ENCODE data around the gene HAPSTR1.
A peak's percentile ranks its signal among the peaks of the same experiment; 100 is the strongest.
"Not testable (repeated sequence)": the region's sequence is repeated elsewhere in the genome, so short reads cannot be mapped to it uniquely, and the experiment has no call there.

The HAPSTR1 gene

GRCh38 chr16:9082422-9082821 is 9.0 kb upstream of the HAPSTR1 start:
- TF ChIP-seq EZH2phosphoT487 (IDR thresholded peaks at IDR 0.05; ENCODE audit: low read length) (no peak), EZH2 (optimal IDR thresholded peaks at IDR 0.05; ENCODE audit: low read depth, low read length) (no peak)
- TF ChIP-seq, protein P1, sequence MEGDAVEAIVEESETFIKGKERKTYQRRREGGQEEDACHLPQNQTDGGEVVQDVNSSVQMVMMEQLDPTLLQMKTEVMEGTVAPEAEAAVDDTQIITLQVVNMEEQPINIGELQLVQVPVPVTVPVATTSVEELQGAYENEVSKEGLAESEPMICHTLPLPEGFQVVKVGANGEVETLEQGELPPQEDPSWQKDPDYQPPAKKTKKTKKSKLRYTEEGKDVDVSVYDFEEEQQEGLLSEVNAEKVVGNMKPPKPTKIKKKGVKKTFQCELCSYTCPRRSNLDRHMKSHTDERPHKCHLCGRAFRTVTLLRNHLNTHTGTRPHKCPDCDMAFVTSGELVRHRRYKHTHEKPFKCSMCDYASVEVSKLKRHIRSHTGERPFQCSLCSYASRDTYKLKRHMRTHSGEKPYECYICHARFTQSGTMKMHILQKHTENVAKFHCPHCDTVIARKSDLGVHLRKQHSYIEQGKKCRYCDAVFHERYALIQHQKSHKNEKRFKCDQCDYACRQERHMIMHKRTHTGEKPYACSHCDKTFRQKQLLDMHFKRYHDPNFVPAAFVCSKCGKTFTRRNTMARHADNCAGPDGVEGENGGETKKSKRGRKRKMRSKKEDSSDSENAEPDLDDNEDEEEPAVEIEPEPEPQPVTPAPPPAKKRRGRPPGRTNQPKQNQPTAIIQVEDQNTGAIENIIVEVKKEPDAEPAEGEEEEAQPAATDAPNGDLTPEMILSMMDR (IDR thresholded peaks at IDR 0.05; ENCODE audit: low read length): no peak
- Histone ChIP-seq H3K4me3 (ENCODE audit: low read length) (no peak overlapping the region), H3F3A (ENCODE audit: insufficient read depth, low read length) (peaks cover 14% of the 10 kb centered on the region), H3K79me2 (ENCODE audit: low read length) (no peaks in the 10 kb centered on the region), H3K27ac (ENCODE audit: low read length) (no peak overlapping the region), H3K4me1 (ENCODE audit: low read length) (peaks cover 16% of the 10 kb centered on the region), H4K20me1 (ENCODE audit: insufficient read depth, low read length) (no peaks in the 10 kb centered on the region), H3K27me3 (replicated peaks; ENCODE audit: insufficient read depth, low read length) (no peaks in the 10 kb centered on the region), H3K9ac (ENCODE audit: low read length) (no peak overlapping the region), H3K9me3 (replicated peaks; ENCODE audit: insufficient read depth, low read length) (no peaks in the 10 kb centered on the region), H3K9me2 (replicated peaks; ENCODE audit: insufficient read depth, low read length) (no peaks in the 10 kb centered on the region), H2AFZ (ENCODE audit: low read length) (no peak overlapping the region), H3K36me3 (replicated peaks; ENCODE audit: insufficient read depth, low read length) (no peaks in the 10 kb centered on the region), H3K4me2 (ENCODE audit: low read depth, low read length) (no peak overlapping the region)
- DNase-seq: no peak

DNA sequence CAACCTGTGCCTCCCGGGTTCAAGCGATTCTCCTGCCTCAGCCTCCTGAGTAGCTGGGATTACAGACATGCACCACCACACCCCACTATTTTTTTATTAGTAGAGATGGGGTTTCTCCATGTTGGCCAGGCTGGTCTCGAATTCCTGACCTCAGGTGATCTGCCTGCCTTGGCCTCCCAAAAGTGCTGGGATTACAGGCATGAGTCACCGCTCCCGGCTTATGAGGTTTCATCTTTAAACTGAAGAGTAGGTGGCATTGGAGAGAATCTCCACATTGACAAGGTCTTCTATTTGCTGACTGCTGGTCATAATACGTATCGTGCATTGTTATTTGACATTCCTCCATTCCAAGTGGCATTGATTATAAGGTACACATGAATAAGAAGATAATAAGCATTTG is 3.7 kb upstream of the HAPSTR1 start:
- H3K9me2 ChIP-seq (replicated peaks; ENCODE audit: insufficient read depth, low read length); H3K4me3 ChIP-seq (ENCODE audit: low read length); H2AFZ ChIP-seq (ENCODE audit: low read length); H3K4me1 ChIP-seq (ENCODE audit: low read length); H3K27ac ChIP-seq (ENCODE audit: low read length); H3K4me2 ChIP-seq (ENCODE audit: low read depth, low read length); H3K27me3 ChIP-seq (replicated peaks; ENCODE audit: insufficient read depth, low read length); H4K20me1 ChIP-seq (ENCODE audit: insufficient read depth, low read length); H3K9ac ChIP-seq (ENCODE audit: low read length); H3F3A ChIP-seq (ENCODE audit: insufficient read depth, low read length); H3K9me3 ChIP-seq (replicated peaks; ENCODE audit: insufficient read depth, low read length); DNase-seq; H3K36me3 ChIP-seq (replicated peaks; ENCODE audit: insufficient read depth, low read length): not testable (repeated sequence)
- peaks cover 12% of the 10 kb centered on the region for H3K79me2 ChIP-seq (ENCODE audit: low read length)

DNA sequence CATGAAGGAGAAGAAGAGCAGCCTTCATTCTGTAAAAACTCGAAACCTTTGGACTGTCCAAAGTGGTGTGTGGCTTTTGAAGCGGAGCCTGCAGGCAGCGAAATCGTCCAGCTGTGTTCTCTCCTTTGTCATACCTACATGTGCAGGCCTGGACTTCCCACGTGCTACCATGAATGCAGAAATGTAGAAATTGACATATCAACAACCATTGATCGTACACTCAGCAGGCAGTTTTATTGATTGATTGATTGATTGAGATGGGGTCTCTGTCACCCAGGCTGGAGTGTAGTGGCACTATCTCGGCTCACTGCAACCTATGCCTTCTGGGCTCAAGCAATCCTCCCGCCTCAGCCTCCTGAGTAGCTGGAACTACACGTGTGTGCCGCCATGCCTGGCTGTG is 2.6 kb upstream of the HAPSTR1 start:
- peaks cover 4% of the 10 kb centered on the region; the same call in 1 of the 2 replicates for H3K36me3 ChIP-seq (replicated peaks; ENCODE audit: insufficient read depth, low read length)
- H3F3A ChIP-seq (ENCODE audit: insufficient read depth, low read length): peaks cover 18% of the 10 kb centered on the region
- no peak overlapping the region for H3K9ac ChIP-seq (ENCODE audit: low read length)
- no peak overlapping the region for H3K27ac ChIP-seq (ENCODE audit: low read length)
- peaks cover 12% of the 10 kb centered on the region for H4K20me1 ChIP-seq (ENCODE audit: insufficient read depth, low read length)
- no peaks in the 10 kb centered on the region for H3K27me3 ChIP-seq (replicated peaks; ENCODE audit: insufficient read depth, low read length)
- H3K9me2 ChIP-seq (replicated peaks; ENCODE audit: insufficient read depth, low read length): no peaks in the 10 kb centered on the region
- peaks cover 6% of the 10 kb centered on the region; the same call in 1 of the 2 replicates for H3K4me1 ChIP-seq (ENCODE audit: low read length)
- H2AFZ ChIP-seq (ENCODE audit: low read length): no peak overlapping the region
- peaks cover 24% of the 10 kb centered on the region for H3K79me2 ChIP-seq (ENCODE audit: low read length)
- no peak for TF ChIP-seq EZH2 (optimal IDR thresholded peaks at IDR 0.05; ENCODE audit: low read depth, low read length)
- no peak for TF ChIP-seq EZH2phosphoT487 (IDR thresholded peaks at IDR 0.05; ENCODE audit: low read length)
- TF ChIP-seq, protein P1 (IDR thresholded peaks at IDR 0.05; ENCODE audit: low read length): no peak
- H3K4me3 ChIP-seq (ENCODE audit: low read length): no peak overlapping the region
- no peak overlapping the region for H3K4me2 ChIP-seq (ENCODE audit: low read depth, low read length)
- DNase-seq: no peak
- no peaks in the 10 kb centered on the region for H3K9me3 ChIP-seq (replicated peaks; ENCODE audit: insufficient read depth, low read length)

DNA sequence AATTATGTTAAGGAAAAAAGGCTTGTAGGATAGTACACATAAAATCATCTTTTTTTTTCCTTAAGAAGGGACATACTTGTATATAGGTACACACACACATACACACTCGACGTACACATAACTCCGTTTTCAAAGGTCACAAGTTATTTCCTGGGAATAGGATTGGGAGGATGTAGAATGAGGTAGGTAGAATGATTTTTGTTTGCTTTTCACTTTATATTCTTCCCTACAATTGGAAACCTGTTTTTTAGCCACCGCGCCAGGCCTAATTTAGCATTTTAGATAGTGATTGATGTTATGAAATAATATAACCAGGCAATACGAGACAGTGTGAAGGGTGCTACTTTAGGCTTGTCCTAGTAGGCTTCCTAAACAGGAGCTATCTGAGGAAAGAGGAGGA is 1.8 kb upstream of the HAPSTR1 start:
- Histone ChIP-seq H3K4me3 (ENCODE audit: low read length) (no peak overlapping the region), H3K9me2 (replicated peaks; ENCODE audit: insufficient read depth, low read length) (no peaks in the 10 kb centered on the region), H3K9ac (ENCODE audit: low read length) (no peak overlapping the region), H3K79me2 (ENCODE audit: low read length) (peaks cover 32% of the 10 kb centered on the region), H3K27ac (ENCODE audit: low read length) (no peak overlapping the region), H4K20me1 (ENCODE audit: insufficient read depth, low read length) (peaks cover 20% of the 10 kb centered on the region), H3K27me3 (replicated peaks; ENCODE audit: insufficient read depth, low read length) (no peaks in the 10 kb centered on the region), H3K9me3 (replicated peaks; ENCODE audit: insufficient read depth, low read length) (no peaks in the 10 kb centered on the region), H3K4me2 (ENCODE audit: low read depth, low read length) (no peak overlapping the region), H3K36me3 (replicated peaks; ENCODE audit: insufficient read depth, low read length) (peaks cover 7% of the 10 kb centered on the region; the same call in 1 of the 2 replicates), H3F3A (ENCODE audit: insufficient read depth, low read length) (peaks cover 19% of the 10 kb centered on the region), H3K4me1 (ENCODE audit: low read length) (peaks cover 10% of the 10 kb centered on the region), H2AFZ (ENCODE audit: low read length) (0 out of 2 replicates have a peak overlapping the region, but pooled peaks have one; percentile 33)
- no peak for DNase-seq
- TF ChIP-seq EZH2 (optimal IDR thresholded peaks at IDR 0.05; ENCODE audit: low read depth, low read length): no peak
- TF ChIP-seq, protein P1 (IDR thresholded peaks at IDR 0.05; ENCODE audit: low read length): no peak
- no peak for TF ChIP-seq EZH2phosphoT487 (IDR thresholded peaks at IDR 0.05; ENCODE audit: low read length)

Measured in MM.1S (cell line).